ENCODE data around the gene LRRC75A.

Gene LRRC75A

DNA sequence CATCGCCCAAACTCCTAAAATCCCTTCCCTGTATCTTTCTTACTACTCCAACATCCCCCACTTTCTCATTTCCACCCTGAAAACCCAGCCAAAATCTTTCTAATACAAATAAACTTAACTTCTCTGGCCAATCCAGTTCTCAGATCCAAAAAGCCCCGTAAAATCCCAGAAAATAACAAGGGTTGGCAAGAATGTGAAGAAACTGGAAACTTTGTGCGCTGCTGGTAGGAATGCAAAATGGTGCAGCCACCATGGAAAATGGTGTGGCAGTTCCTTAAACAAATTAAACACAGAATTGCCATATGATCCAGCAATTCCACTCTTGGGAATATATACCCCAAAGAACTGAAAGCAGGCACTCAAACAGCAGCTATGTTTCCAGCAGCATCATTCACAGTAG lies 24.1 kb downstream of the LRRC75A start:
- DNase-seq (ENCODE audit: low read depth), result no peak
- in situ Hi-C loops (cut with HindIII; ENCODE audit: low sequenced_read_pairs), result no loop called here
- TF ChIP-seq, protein P1, sequence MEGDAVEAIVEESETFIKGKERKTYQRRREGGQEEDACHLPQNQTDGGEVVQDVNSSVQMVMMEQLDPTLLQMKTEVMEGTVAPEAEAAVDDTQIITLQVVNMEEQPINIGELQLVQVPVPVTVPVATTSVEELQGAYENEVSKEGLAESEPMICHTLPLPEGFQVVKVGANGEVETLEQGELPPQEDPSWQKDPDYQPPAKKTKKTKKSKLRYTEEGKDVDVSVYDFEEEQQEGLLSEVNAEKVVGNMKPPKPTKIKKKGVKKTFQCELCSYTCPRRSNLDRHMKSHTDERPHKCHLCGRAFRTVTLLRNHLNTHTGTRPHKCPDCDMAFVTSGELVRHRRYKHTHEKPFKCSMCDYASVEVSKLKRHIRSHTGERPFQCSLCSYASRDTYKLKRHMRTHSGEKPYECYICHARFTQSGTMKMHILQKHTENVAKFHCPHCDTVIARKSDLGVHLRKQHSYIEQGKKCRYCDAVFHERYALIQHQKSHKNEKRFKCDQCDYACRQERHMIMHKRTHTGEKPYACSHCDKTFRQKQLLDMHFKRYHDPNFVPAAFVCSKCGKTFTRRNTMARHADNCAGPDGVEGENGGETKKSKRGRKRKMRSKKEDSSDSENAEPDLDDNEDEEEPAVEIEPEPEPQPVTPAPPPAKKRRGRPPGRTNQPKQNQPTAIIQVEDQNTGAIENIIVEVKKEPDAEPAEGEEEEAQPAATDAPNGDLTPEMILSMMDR (IDR thresholded peaks at IDR 0.05; ENCODE audit: low read depth, low read length, missing control alignments), result no peak
- H3K4me3 ChIP-seq (ENCODE audit: low read depth, low read length), result no peak overlapping the region

DNA sequence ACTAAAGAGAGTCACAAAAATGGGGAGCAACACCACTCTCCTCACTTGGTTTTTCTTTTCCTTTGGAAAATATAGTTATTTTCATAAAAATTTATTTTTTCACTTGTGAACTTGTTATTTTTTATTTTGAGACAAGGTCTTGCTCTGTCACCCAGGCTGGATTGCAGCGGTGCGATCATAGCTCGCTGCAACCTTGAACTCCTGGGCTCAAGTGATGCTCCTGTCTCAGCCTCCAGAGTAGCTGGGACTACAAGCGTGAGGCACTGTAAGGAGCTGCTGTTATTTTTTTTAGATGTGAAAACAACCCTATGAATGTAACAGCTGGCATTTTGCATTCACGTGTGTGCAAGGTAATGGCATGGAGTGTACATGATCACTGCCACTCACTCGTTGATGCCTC lies 24.9 kb downstream of the LRRC75A start:
- no peak for DNase-seq (ENCODE audit: low read depth)
- H3K4me3 ChIP-seq (ENCODE audit: low read depth, low read length), result no peak overlapping the region
- in situ Hi-C loops (cut with HindIII; ENCODE audit: low sequenced_read_pairs), result no loop called here
- TF ChIP-seq, protein P1 (IDR thresholded peaks at IDR 0.05; ENCODE audit: low read depth, low read length, missing control alignments), result no peak

DNA sequence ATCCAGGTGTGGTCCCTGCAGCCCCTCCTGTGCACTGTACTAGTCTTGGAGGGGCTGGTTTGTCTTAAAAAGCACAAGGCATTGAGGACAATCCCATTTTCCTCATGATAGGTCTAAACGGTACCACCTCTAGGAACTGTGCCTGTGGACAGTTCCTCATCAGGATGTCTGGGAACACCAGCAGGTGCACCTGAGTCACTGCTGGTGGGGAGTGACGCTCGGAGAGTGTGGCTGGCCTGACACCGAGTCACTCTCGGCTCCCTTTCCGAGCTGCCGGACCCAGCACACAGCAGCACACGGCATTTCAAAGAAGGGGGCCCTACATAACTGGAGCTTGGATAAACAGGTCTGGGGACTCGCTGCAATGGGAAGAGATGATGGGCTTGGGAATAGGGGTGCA lies 25.6 kb downstream of the LRRC75A start:
- TF ChIP-seq, protein P1 (IDR thresholded peaks at IDR 0.05; ENCODE audit: low read depth, low read length, missing control alignments), result no peak
- in situ Hi-C loops (cut with HindIII; ENCODE audit: low sequenced_read_pairs), result no loop called here
- H3K4me3 ChIP-seq (ENCODE audit: low read depth, low read length), result no peak overlapping the region
- DNase-seq (ENCODE audit: low read depth), result no peak

DNA sequence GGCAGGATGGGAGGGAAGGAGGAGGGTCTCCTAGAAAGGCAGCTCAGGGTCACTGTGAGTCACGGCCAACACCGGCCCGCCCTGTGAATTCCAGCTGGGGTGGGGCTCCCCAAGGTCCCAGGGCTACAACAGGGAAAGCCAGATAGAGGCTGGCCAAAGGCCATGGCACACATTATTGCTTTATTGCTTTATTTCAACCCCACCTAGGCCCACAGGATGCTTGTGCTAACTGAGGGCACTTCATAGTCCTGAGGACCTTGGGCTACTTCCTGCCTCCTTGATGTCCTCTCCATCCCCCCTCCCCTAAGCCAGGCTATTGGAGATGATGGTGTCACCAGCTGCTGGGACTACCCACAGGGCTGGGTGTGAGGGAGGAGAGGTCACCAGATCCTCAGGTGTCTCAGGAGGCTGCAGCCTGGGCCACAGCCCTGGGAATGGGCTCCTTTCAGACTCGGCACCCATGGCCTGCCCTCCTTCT lies 26.1 kb downstream of the LRRC75A start:
- in situ Hi-C loops (cut with HindIII; ENCODE audit: low sequenced_read_pairs), result no loop called here
- no peak for DNase-seq (ENCODE audit: low read depth)
- TF ChIP-seq, protein P1 (IDR thresholded peaks at IDR 0.05; ENCODE audit: low read depth, low read length, missing control alignments), result no peak
- no peak overlapping the region for H3K4me3 ChIP-seq (ENCODE audit: low read depth, low read length)

DNA sequence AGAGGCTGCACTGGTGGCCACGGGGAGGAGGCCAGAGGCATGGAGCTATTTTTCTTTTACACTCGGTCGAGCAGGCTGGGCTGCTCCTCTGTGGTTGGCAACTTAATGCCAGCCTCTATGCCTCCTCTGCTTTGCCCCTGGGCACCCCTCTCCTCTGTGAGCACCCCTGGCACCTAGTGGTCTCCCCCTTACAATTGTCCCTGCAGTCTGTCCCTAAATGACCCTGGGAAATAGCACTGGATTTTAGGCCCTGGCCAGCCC lies 27.0 kb downstream of the LRRC75A start:
- no peak overlapping the region for H3K4me3 ChIP-seq (ENCODE audit: low read depth, low read length)
- in situ Hi-C loops (cut with HindIII; ENCODE audit: low sequenced_read_pairs), result no loop called here
- TF ChIP-seq, protein P1 (IDR thresholded peaks at IDR 0.05; ENCODE audit: low read depth, low read length, missing control alignments), result no peak
- no peak for DNase-seq (ENCODE audit: low read depth)

DNA sequence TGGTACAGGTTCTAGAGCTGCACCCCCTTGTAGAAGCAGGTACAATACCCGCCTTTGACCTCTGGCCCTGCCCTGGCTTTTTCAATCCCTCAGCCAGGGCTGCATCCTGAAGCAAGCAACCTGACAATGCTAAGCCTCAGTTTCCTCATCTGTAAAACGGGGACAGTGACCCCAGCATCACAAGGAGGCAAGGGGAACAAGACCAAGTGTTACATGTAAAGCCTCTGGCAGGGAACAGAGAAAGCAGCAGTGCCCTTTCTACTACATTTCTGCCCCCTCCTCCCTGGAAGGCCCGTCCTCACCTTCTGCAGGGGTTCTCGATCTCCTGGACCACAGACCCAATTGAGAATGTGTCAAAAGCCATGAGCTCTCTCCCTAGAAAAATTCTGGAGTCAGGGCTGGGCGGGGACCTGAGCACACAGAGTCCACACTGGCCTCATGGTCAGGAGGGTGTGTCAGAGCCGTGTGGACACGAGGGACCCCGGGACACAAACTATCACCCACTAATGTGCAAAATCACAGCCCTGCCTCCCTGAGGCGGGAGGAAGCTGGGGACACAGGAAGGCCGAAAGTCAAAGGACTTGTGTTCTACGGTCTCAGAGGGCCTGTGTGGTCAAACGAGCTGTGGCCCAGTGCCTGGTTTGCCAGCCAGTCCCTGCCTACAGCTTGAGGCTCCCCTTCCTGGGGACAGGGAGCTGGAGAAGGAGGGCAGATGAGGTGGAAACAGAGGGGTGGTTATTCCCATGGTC lies 27.5 kb downstream of the LRRC75A start:
- TF ChIP-seq, protein P1 (IDR thresholded peaks at IDR 0.05; ENCODE audit: low read depth, low read length, missing control alignments), result no peak
- in situ Hi-C loops (cut with HindIII; ENCODE audit: low sequenced_read_pairs), result no loop called here
- no peak overlapping the region for H3K4me3 ChIP-seq (ENCODE audit: low read depth, low read length)
- DNase-seq (ENCODE audit: low read depth), result no peak
